ENCODE data around the gene ARPC5L. TPM values are rescaled to one million over a fixed set of nuclear protein-coding genes. Genes with fewer than 3 reads are reported as not detected.

Gene ARPC5L
- total and polyA plus RNA-seq, 2 of the 13 experiments (the other 11 are each of a cell fraction or from before 2014, with no cell fraction given), result 29.9 to 33.8 TPM

DNA sequence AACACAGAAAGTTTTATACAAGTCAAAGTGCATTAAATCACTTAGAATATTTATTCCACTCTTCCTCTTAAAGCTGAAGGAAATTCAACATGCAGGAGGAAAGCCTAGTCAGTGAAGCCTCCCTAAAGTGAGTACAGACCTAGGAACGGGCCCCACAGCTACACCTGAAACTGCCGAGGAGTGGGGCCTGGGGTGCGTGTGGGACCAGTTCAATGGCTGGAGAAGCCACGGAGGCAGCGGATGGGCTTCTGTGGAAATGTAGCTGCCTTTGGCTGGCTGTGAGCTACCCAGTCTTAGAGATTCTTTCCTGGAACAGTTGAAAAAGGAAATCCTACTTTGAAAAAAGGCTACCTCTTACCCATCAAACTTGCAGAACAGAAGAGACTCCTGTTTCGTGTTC lies 16.6 kb downstream of the ARPC5L start:
- Histone ChIP-seq H3K27me3 (ENCODE audit: control insufficient read depth in 1 of 2, insufficient read depth in 2 of 2, low read length in 2 of 2) (no peaks in the 10 kb centered on the region), H4K20me1 (ENCODE audit: insufficient read depth, low read length) (no peaks in the 10 kb centered on the region), H3K4me2 (ENCODE audit: low read depth, low read length) (no peak overlapping the region), H3K4me3 (replicated peaks in 1 of 3; ENCODE audit: insufficient read depth in 1 of 3, low read depth in 2 of 3, low read length in 3 of 3) (no peak overlapping the region), H2AFZ (ENCODE audit: low read length) (no peak overlapping the region), H3K36me3 (replicated peaks in 1 of 2; ENCODE audit: control insufficient read depth in 1 of 2, insufficient read depth in 2 of 2, low read length in 2 of 2) (peaks cover 25 to 80% of the 10 kb centered on the region in 2 experiments; a peak in 4 of 5 replicates), H3K9ac (ENCODE audit: insufficient read depth, low read depth, low read length) (no peak overlapping the region), H3K4me1 (ENCODE audit: insufficient read depth, low read length) (no peaks in the 10 kb centered on the region), H3K79me2 (ENCODE audit: insufficient read depth, low read length) (peaks cover 7% of the 10 kb centered on the region), H3K9me3 (ENCODE audit: low read length) (no peaks in the 10 kb centered on the region), H3K27ac (ENCODE audit: extremely low read length, insufficient read depth, low read length) (no peak overlapping the region)
- in situ Hi-C loops (cut with HindIII; ENCODE audit: extremely low pct_ligation_motif_present, low pct_unique_long_range_greater_than_20kb) (no loop called here), intact Hi-C loops (cut with micrococcal nuclease; ENCODE audit: unreplicated experiment) (no loop called here)
- 98% methylated on average over 6 of the region's 6 CpGs for WGBS (ENCODE audit: low lambda C conversion rate)
- no peak for DNase-seq (ENCODE audit: low spot score)
- no peak for FAIRE-seq
- ChIA-PET CTCF (ENCODE audit: low intra/inter-chr PET ratio, low total read pairs) (no interaction called here), POLR2A (interaction anchor here (1.2 to 1.5 kb wide), 2 partner anchors 17 to 22 kb away, joined by 3 to 6 read pairs; partner anchors contain the start of genes ARPC5L and RPL35)
- no peak for ATAC-seq
- no TSS peak for BruUV-seq (replicated peaks)
- TF ChIP-seq FOXA1 (IDR thresholded peaks at IDR 0.05), result no peak
- no peak for TF ChIP-seq FOXA1 (CRISPR knock-in tag; IDR thresholded peaks at IDR 0.05)
- peak; percentile 79 for TF ChIP-seq RBM22 (optimal IDR thresholded peaks at IDR 0.05; ENCODE audit: low read length)

GRCh38 chr9:124879226-124879625 lies 17.3 kb downstream of the ARPC5L start:
- no TSS peak for BruUV-seq (replicated peaks)
- Histone ChIP-seq H2AFZ (ENCODE audit: low read length) (no peak overlapping the region), H3K27ac (ENCODE audit: extremely low read length, insufficient read depth, low read length) (no peak overlapping the region), H3K4me1 (ENCODE audit: insufficient read depth, low read length) (no peaks in the 10 kb centered on the region), H3K79me2 (ENCODE audit: insufficient read depth, low read length) (no peaks in the 10 kb centered on the region), H3K36me3 (replicated peaks in 1 of 2; ENCODE audit: control insufficient read depth in 1 of 2, insufficient read depth in 2 of 2, low read length in 2 of 2) (peaks cover 23 to 73% of the 10 kb centered on the region in 2 experiments; a peak in 4 of 5 replicates), H4K20me1 (ENCODE audit: insufficient read depth, low read length) (no peaks in the 10 kb centered on the region), H3K9me3 (ENCODE audit: low read length) (no peaks in the 10 kb centered on the region), H3K4me2 (ENCODE audit: low read depth, low read length) (no peak overlapping the region), H3K9ac (ENCODE audit: insufficient read depth, low read depth, low read length) (no peak overlapping the region), H3K27me3 (ENCODE audit: control insufficient read depth in 1 of 2, insufficient read depth in 2 of 2, low read length in 2 of 2) (no peaks in the 10 kb centered on the region), H3K4me3 (replicated peaks in 1 of 3; ENCODE audit: insufficient read depth in 1 of 3, low read depth in 2 of 3, low read length in 3 of 3) (no peak overlapping the region)
- ChIA-PET CTCF (ENCODE audit: low intra/inter-chr PET ratio, low total read pairs) (no interaction called here), POLR2A (no interaction called here)
- WGBS (ENCODE audit: low lambda C conversion rate), result 96% methylated on average over 10 of the region's 10 CpGs
- FAIRE-seq (no peak), DNase-seq (ENCODE audit: low spot score) (no peak), ATAC-seq (no peak)
- in situ Hi-C loops (cut with HindIII; ENCODE audit: extremely low pct_ligation_motif_present, low pct_unique_long_range_greater_than_20kb) (no loop called here), intact Hi-C loops (cut with micrococcal nuclease; ENCODE audit: unreplicated experiment) (no loop called here)
- TF ChIP-seq SMYD3 (CRISPR knock-in tag; IDR thresholded peaks at IDR 0.05) (no peak), RFXANK (CRISPR knock-in tag; IDR thresholded peaks at IDR 0.05) (no peak), KDM2A (CRISPR knock-in tag; IDR thresholded peaks at IDR 0.05; ENCODE audit: borderline replicate concordance, low read depth) (no peak), TOPORS (CRISPR knock-in tag; IDR thresholded peaks at IDR 0.05) (no peak), ZGPAT (CRISPR knock-in tag; IDR thresholded peaks at IDR 0.05) (no peak), GABPA (IDR thresholded peaks at IDR 0.05; ENCODE audit: low read depth, low read length) (no peak), GABPA (CRISPR knock-in tag; IDR thresholded peaks at IDR 0.05; ENCODE audit: low read depth) (no peak), ZNF44 (CRISPR knock-in tag; IDR thresholded peaks at IDR 0.05) (no peak), GABPB1 (CRISPR knock-in tag; IDR thresholded peaks at IDR 0.05) (no peak), ZSCAN25 (CRISPR knock-in tag; IDR thresholded peaks at IDR 0.05) (no peak), ONECUT2 (CRISPR knock-in tag; IDR thresholded peaks at IDR 0.05) (no peak), PHF8 (CRISPR knock-in tag; IDR thresholded peaks at IDR 0.05) (no peak), ZNF674 (CRISPR knock-in tag; IDR thresholded peaks at IDR 0.05; ENCODE audit: low read depth) (no peak), ZNF776 (CRISPR knock-in tag; IDR thresholded peaks at IDR 0.05) (no peak)
